ENCODE measurements around the gene TSPO2. TPM values are rescaled to one million over a fixed set of nuclear protein-coding genes. Genes with fewer than 3 reads are reported as not detected.

TSPO2 gene
- total and polyA plus RNA-seq, 2 of the 13 experiments (the other 11 are each of a cell fraction or from before 2014, with no cell fraction given): 0.55 TPM; not detected in 1

DNA sequence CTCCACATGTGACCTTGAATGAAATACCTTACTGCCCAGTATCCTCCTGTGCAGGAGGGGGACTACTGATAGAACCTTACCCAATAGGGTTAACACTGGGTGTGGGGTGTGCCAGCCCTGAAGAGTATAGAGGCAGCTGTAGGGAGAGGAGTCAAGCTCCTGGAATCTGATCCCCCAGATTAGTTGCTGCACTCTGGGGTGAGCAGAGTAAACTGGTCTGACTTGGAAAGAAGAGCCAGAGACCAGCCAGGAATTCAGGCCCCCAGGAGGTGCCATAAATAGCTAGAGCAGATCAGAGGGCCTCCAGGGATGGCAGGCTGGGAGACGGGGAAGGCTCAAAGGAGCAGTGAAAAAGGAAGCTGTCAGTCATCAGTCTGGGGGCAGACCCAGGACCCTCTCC, 7.3 kb downstream of the TSPO2 start:
- no peaks in the 10 kb centered on the region for H4K20me1 ChIP-seq (ENCODE audit: insufficient read depth, low read length)
- H3K4me2 ChIP-seq (ENCODE audit: low read depth, low read length): no peak overlapping the region
- no peak for FAIRE-seq
- H3K9me3 ChIP-seq (ENCODE audit: low read length): no peaks in the 10 kb centered on the region
- H3K79me2 ChIP-seq (ENCODE audit: insufficient read depth, low read length): no peaks in the 10 kb centered on the region
- H3K27me3 ChIP-seq (ENCODE audit: control insufficient read depth in 1 of 2, insufficient read depth in 2 of 2, low read length in 2 of 2): no peaks in the 10 kb centered on the region
- H3K4me3 ChIP-seq (replicated peaks in 1 of 3; ENCODE audit: insufficient read depth in 1 of 3, low read depth in 2 of 3, low read length in 3 of 3): no peak overlapping the region
- no peak for ATAC-seq
- intact Hi-C loops (cut with micrococcal nuclease; ENCODE audit: unreplicated experiment) (no loop called here), in situ Hi-C loops (cut with HindIII; ENCODE audit: extremely low pct_ligation_motif_present, low pct_unique_long_range_greater_than_20kb) (loop anchor here (25.0 kb wide), 1 partner anchor 712 kb away; no protein-coding TSS in a partner anchor)
- no TSS peak for BruUV-seq (replicated peaks)
- POLR2A ChIA-PET: interaction anchor here (1.7 to 3.7 kb wide), 3 partner anchors 9 to 23 kb away, joined by 8 to 17 read pairs (median 10); partner anchors contain the start of genes NFYA and OARD1
- no peak overlapping the region for H2AFZ ChIP-seq (ENCODE audit: low read length)
- no peak for TF ChIP-seq STAT5B (CRISPR knock-in tag; IDR thresholded peaks at IDR 0.05)
- TF ChIP-seq ZFP36 (IDR thresholded peaks at IDR 0.05; ENCODE audit: borderline replicate concordance, low read depth, low read length, partially characterized antibody): no peak
- TF ChIP-seq ZNF772 (CRISPR knock-in tag; IDR thresholded peaks at IDR 0.05): no peak
- TF ChIP-seq, protein P1, sequence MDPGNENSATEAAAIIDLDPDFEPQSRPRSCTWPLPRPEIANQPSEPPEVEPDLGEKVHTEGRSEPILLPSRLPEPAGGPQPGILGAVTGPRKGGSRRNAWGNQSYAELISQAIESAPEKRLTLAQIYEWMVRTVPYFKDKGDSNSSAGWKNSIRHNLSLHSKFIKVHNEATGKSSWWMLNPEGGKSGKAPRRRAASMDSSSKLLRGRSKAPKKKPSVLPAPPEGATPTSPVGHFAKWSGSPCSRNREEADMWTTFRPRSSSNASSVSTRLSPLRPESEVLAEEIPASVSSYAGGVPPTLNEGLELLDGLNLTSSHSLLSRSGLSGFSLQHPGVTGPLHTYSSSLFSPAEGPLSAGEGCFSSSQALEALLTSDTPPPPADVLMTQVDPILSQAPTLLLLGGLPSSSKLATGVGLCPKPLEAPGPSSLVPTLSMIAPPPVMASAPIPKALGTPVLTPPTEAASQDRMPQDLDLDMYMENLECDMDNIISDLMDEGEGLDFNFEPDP (CRISPR knock-in tag; conservative IDR thresholded peaks at IDR 0.05): no peak
- no peak for TF ChIP-seq ZNF780A (CRISPR knock-in tag; IDR thresholded peaks at IDR 0.05)
- TF ChIP-seq, protein P2, sequence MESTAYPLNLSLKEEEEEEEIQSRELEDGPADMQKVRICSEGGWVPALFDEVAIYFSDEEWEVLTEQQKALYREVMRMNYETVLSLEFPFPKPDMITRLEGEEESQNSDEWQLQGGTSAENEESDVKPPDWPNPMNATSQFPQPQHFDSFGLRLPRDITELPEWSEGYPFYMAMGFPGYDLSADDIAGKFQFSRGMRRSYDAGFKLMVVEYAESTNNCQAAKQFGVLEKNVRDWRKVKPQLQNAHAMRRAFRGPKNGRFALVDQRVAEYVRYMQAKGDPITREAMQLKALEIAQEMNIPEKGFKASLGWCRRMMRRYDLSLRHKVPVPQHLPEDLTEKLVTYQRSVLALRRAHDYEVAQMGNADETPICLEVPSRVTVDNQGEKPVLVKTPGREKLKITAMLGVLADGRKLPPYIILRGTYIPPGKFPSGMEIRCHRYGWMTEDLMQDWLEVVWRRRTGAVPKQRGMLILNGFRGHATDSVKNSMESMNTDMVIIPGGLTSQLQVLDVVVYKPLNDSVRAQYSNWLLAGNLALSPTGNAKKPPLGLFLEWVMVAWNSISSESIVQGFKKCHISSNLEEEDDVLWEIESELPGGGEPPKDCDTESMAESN (CRISPR knock-in tag; conservative IDR thresholded peaks at IDR 0.05): no peak
- TF ChIP-seq, protein P3, sequence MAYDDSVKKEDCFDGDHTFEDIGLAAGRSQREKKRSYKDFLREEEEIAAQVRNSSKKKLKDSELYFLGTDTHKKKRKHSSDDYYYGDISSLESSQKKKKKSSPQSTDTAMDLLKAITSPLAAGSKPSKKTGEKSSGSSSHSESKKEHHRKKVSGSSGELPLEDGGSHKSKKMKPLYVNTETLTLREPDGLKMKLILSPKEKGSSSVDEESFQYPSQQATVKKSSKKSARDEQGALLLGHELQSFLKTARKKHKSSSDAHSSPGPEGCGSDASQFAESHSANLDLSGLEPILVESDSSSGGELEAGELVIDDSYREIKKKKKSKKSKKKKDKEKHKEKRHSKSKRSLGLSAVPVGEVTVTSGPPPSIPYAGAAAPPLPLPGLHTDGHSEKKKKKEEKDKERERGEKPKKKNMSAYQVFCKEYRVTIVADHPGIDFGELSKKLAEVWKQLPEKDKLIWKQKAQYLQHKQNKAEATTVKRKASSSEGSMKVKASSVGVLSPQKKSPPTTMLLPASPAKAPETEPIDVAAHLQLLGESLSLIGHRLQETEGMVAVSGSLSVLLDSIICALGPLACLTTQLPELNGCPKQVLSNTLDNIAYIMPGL (CRISPR knock-in tag; IDR thresholded peaks at IDR 0.05; ENCODE audit: borderline replicate concordance in 1 of 2, low read depth in 1 of 2): no peak
- H3K36me3 ChIP-seq (replicated peaks in 1 of 2; ENCODE audit: control insufficient read depth in 1 of 2, insufficient read depth in 2 of 2, low read length in 2 of 2): peaks cover 0 to 4% of the 10 kb centered on the region in 2 experiments; a peak in 2 of 5 replicates
- H3K27ac ChIP-seq (ENCODE audit: extremely low read length, insufficient read depth, low read length): no peak overlapping the region
- 100% methylated on average over 1 of the region's 1 CpG for WGBS (ENCODE audit: low lambda C conversion rate)
- CTCF ChIA-PET (ENCODE audit: low intra/inter-chr PET ratio, low total read pairs): no interaction called here
- no peak overlapping the region for H3K9ac ChIP-seq (ENCODE audit: insufficient read depth, low read depth, low read length)
- H3K4me1 ChIP-seq (ENCODE audit: insufficient read depth, low read length): peaks cover 62% of the 10 kb centered on the region
- DNase-seq (ENCODE audit: low spot score): no peak

Measured in HepG2 (cell line).